ENCODE results near the gene S100A6.

- TF ChIP-seq CTCF (IDR thresholded peaks at IDR 0.05; ENCODE audit: borderline replicate concordance, extremely low read depth, low read length, poor library complexity, severe bottlenecking) = no peak
- no peak for TF ChIP-seq EZH2 (IDR thresholded peaks at IDR 0.05; ENCODE audit: borderline replicate concordance, low read depth, low read length, severe bottlenecking)
These were observed 3.6 kb downstream of the S100A6 start for GRCh38 chr1:153532181-153532580.

Data from DND-41 (cell line).